ENCODE results near the gene STX4. TPM values are rescaled to one million over a fixed set of nuclear protein-coding genes. Genes with fewer than 3 reads are reported as not detected.

STX4 gene
- total RNA-seq, 1 experiment from 2014 or later = 66.7 TPM

GRCh38 chr16:30989469-30990047 is 43.8 kb upstream of the STX4 start:
- intact Hi-C loops (cut with micrococcal nuclease) = loop anchor here (5.0 kb wide), 1 partner anchor 128 kb away; the partner anchor contains the start of gene KAT8
- POLR2A ChIA-PET = no interaction called here
- H3K9me3 Mint-ChIP-seq (ENCODE audit: unreplicated experiment) = no peaks in the 10 kb centered on the region
- H3K4me3 Mint-ChIP-seq (ENCODE audit: unreplicated experiment) = no peak overlapping the region
- H3K36me3 Mint-ChIP-seq (ENCODE audit: insufficient read depth, unreplicated experiment) = peaks cover 4% of the 10 kb centered on the region
- TF ChIP-seq, protein P1, sequence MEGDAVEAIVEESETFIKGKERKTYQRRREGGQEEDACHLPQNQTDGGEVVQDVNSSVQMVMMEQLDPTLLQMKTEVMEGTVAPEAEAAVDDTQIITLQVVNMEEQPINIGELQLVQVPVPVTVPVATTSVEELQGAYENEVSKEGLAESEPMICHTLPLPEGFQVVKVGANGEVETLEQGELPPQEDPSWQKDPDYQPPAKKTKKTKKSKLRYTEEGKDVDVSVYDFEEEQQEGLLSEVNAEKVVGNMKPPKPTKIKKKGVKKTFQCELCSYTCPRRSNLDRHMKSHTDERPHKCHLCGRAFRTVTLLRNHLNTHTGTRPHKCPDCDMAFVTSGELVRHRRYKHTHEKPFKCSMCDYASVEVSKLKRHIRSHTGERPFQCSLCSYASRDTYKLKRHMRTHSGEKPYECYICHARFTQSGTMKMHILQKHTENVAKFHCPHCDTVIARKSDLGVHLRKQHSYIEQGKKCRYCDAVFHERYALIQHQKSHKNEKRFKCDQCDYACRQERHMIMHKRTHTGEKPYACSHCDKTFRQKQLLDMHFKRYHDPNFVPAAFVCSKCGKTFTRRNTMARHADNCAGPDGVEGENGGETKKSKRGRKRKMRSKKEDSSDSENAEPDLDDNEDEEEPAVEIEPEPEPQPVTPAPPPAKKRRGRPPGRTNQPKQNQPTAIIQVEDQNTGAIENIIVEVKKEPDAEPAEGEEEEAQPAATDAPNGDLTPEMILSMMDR (IDR thresholded peaks at IDR 0.05; ENCODE audit: unreplicated experiment) = no peak
- no TSS peak for BruUV-seq (replicated peaks)
- H3K27ac Mint-ChIP-seq (ENCODE audit: low read depth, unreplicated experiment) = no peak overlapping the region
- no peak for DNase-seq (ENCODE audit: unreplicated experiment)
- peaks cover 8% of the 10 kb centered on the region for H3K4me1 Mint-ChIP-seq (ENCODE audit: insufficient read depth, unreplicated experiment)
- CTCF ChIA-PET = interaction anchor here (0.6 to 0.8 kb wide), 2 partner anchors 153 to 452 kb away, joined by 3 to 4 read pairs; no protein-coding TSS in a partner anchor
- no peaks in the 10 kb centered on the region for H3K27me3 Mint-ChIP-seq (ENCODE audit: insufficient read depth, unreplicated experiment)

GRCh38 chr16:30990105-30990504 is 43.3 kb upstream of the STX4 start:
- TF ChIP-seq, protein P1 (IDR thresholded peaks at IDR 0.05; ENCODE audit: unreplicated experiment) = no peak
- DNase-seq (ENCODE audit: unreplicated experiment) = no peak
- no TSS peak for BruUV-seq (replicated peaks)
- H3K9me3 Mint-ChIP-seq (ENCODE audit: unreplicated experiment) = no peaks in the 10 kb centered on the region
- H3K27me3 Mint-ChIP-seq (ENCODE audit: insufficient read depth, unreplicated experiment) = no peaks in the 10 kb centered on the region
- intact Hi-C loops (cut with micrococcal nuclease) = no loop called here
- no peak overlapping the region for H3K27ac Mint-ChIP-seq (ENCODE audit: low read depth, unreplicated experiment)
- no peaks in the 10 kb centered on the region for H3K36me3 Mint-ChIP-seq (ENCODE audit: insufficient read depth, unreplicated experiment)
- H3K4me3 Mint-ChIP-seq (ENCODE audit: unreplicated experiment) = no peak overlapping the region
- H3K4me1 Mint-ChIP-seq (ENCODE audit: insufficient read depth, unreplicated experiment) = peaks cover 10% of the 10 kb centered on the region
- ChIA-PET CTCF (interaction anchor here (0.8 kb wide), 1 partner anchor 152 kb away, joined by 3 read pairs; no protein-coding TSS in a partner anchor), POLR2A (no interaction called here)

DNA sequence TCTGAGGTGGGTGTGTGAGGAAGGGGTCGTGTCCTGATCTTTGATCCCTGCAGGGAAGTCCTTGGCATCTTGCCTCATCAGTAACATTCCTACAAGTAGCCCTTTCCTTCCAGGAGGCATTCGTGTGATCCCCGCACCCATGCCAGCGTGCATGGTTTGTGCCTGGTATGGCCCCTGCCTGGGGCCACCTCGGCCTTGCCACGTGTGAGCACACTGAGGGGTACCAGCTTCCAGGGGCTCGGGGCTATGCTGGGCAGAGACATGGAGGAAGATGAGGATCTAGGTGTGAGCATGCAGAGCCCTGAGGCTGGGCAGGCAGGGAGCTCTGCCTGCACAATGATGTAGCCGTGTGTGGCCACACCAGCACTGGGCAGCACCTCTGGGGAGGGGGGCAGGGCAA is 42.3 kb upstream of the STX4 start:
- ChIA-PET CTCF (no interaction called here), POLR2A (no interaction called here)
- intact Hi-C loops (cut with micrococcal nuclease) = no loop called here
- Mint-ChIP-seq H3K27ac (ENCODE audit: low read depth, unreplicated experiment) (no peak overlapping the region), H3K4me1 (ENCODE audit: insufficient read depth, unreplicated experiment) (peaks cover 5% of the 10 kb centered on the region), H3K36me3 (ENCODE audit: insufficient read depth, unreplicated experiment) (no peaks in the 10 kb centered on the region), H3K9me3 (ENCODE audit: unreplicated experiment) (no peaks in the 10 kb centered on the region), H3K27me3 (ENCODE audit: insufficient read depth, unreplicated experiment) (no peaks in the 10 kb centered on the region), H3K4me3 (ENCODE audit: unreplicated experiment) (no peak overlapping the region)
- TF ChIP-seq, protein P1 (IDR thresholded peaks at IDR 0.05; ENCODE audit: unreplicated experiment) = no peak
- DNase-seq (ENCODE audit: unreplicated experiment) = no peak
- no TSS peak for BruUV-seq (replicated peaks)

GRCh38 chr16:30992276-30992780 is 41.0 kb upstream of the STX4 start:
- no TSS peak for BruUV-seq (replicated peaks)
- TF ChIP-seq, protein P1 (IDR thresholded peaks at IDR 0.05; ENCODE audit: unreplicated experiment) = no peak
- H3K4me1 Mint-ChIP-seq (ENCODE audit: insufficient read depth, unreplicated experiment) = peaks cover 5% of the 10 kb centered on the region
- intact Hi-C loops (cut with micrococcal nuclease) = no loop called here
- H3K27me3 Mint-ChIP-seq (ENCODE audit: insufficient read depth, unreplicated experiment) = no peaks in the 10 kb centered on the region
- H3K27ac Mint-ChIP-seq (ENCODE audit: low read depth, unreplicated experiment) = no peak overlapping the region
- H3K36me3 Mint-ChIP-seq (ENCODE audit: insufficient read depth, unreplicated experiment) = no peaks in the 10 kb centered on the region
- ChIA-PET CTCF (no interaction called here), POLR2A (no interaction called here)
- no peak for DNase-seq (ENCODE audit: unreplicated experiment)
- no peak overlapping the region for H3K4me3 Mint-ChIP-seq (ENCODE audit: unreplicated experiment)
- no peaks in the 10 kb centered on the region for H3K9me3 Mint-ChIP-seq (ENCODE audit: unreplicated experiment)
